HG03175 (cell line): ENCODE data around the gene CD7.

Experiments
- ATAC-seq: cut with Tn5 transposase; IDR thresholded peaks from one replicate; pipeline ENCODE4 v1.9.1; 2021; ENCODE audit warnings: mild to moderate bottlenecking, moderate library complexity; ENCODE audit not compliant: unreplicated experiment

Gene CD7

DNA sequence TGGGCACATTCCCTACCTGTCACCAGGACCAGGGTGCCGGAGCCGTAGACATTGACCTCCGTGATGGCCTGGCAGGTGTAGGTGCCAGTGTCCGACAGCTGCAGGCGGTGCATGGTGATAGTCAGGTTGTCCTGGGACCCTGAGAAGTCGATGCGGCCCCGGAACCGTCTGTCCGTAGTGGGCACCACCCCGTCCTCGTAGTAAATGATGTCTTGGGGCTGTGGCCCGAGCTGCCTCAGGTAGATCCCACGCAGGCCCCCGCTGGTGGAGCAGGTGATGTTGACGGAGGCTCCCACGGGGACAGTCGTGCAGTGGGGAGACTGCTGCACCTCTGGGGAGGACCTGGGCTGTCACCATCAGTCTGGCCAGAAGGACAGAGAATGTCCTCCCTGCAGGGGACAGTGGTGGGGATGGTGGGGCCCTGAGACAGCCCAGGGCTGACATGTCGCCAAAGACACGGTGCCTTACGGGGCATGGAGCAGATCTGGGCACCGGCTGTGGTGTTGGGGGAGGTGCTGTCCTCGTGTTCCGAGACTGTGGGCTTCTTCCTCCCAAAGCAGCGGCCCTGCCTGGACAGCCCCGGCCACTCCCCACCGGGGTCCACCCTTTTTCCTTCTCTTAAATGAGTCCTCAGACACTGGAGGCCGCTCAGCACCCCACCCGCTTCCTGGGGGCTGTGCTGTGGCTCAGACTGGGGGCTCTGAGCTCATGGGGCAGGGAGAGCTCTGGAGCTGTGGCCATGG is 586 bp downstream of the CD7 start:
- no peak for ATAC-seq

DNA sequence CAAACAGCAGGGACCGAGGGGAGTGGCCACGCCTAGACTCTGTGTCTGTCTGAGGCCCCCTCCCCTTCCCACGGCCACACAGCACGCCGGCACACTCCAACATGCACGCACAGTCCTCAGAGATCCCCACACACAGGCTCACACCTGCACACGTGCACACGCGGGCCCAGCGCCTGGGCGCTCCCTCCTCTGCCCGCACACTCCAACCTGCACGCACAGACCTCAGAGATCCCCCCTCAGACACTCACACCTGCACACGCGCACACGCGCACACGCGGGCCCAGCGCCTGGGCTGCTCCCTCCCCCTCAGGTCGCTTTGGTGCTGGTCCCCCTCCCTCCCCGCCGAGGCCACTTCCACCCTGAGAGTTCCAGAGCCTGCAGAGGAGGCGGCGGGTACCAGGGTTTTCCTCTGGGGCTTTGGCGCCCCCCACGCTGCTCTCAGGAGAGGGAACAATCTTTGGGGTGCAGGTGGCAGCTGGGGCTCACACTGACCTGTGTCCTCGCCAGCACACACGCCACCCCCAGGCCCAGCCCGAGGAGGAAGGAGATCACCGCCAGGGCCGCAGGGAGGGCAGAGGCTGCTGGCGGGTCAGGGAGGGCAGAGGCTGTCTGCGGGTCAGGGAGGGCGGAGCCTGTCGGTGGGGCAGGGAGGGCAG is 1.6 kb downstream of the CD7 start:
- ATAC-seq, result no peak

DNA sequence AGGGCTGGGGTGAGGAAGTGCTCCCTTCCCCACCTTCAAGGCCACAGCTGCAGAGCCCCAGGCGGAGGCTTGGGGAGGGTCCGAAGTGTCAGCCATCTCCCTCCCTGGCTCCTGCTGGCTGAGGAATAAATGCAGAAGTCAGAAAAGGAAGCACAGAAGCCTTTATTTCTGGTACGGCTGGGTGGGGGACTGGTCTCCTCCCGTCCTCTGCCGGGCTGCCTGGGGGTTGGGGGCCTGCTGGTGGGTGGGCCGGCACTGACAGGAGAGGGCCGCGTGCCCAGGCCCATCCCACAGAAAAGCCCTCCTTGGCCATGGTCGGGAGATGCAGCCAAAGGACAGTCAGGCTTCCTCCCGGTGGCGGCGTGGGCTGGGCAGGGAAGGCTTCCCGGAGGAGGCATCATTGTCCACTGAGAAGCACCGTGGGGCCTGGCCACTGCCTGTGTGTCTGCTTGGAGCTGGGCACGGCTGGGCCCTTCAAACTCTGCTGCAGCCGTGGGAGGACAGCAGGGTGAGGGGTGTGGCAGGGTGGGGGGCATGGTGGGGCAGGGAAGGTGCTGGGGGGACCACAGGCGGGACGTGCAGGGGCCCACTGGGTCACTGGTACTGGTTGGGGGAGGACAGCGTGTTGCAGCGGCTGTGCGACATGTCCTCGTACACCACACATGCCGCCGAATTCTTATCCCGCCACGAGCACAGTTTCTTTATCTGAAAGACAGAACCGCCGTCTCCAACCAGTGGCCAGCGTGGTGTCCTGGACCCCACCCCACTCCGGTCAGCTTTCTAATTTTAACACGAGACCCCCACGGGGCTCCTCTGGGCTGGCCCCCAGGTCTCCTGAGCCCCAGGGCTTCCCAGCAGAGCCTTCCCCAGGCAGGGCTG is 2.4 kb downstream of the CD7 start:
- ATAC-seq, result no peak

DNA sequence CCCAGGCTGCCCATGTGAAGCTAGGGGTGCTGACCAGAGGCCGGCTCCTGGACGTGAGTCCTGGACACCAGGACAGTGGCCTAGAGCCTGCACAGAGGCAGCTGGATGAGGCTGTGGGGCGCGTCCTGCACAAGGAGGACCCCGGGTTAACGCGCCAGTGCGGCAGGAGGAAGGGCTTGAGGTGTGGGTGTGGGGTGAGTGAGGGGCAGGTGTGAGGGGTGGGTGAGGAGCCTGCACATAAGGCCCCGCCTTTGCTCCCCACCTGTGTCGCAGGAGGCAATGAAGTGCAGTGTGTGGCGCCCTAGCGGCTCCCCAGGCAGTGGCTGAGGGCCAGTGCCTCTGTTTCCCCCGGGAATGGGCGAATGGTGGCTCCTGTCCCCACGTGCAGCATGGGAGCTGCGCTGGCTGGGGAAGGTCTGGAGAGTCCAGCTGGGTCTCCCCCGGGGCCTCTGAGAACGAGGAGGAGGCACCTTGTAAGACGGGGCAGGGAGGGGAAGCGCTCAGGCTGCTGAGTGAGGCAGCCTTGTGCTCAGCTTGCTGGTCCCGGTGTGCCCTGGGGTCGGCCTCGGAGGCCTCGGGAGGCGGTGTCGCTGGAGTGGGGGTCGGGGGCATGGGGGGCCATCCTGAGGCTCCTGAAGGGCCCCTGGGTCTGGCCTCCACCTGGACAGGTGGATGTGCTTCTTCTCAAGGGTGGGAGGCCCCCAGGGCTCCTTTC is 3.2 kb downstream of the CD7 start:
- no peak for ATAC-seq

DNA sequence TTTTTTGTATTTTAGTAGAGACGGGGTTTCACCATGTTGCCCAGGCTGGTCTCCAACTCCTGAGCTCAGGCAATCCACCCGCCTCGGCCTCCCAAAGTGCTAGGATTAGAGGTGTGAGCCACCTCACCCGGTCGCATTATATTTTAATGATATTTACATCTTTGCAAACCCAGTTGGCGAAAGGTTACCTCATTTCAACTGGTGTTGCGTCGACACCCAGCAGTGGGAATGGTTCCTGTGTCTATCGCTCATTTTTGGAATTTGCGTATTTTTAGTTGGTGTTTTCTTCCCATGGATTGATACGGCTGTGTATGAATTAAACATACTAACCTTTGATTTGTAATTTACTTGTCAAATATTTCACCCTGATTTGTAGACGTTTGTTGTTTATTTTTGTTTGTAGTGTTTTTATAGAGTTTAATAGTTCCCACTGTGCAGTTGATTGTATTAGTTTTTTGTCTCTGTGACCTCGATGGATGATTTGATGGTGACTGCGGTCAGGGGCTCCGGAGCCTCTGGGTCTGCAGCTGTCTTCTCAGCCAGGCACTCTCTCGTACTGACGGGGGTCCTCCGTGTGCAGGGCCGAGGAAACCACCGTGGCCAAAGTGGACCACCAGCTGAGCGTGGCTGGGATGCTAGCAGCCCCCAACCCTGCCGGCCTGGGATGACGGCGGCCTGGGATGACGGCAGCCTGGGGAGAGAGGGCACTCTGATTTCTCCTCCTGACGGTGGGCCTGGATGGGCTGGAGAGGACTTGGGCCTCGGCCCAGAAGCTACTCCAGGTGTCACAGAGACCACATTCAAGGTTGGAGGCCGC is 4.0 kb downstream of the CD7 start:
- no peak for ATAC-seq

DNA sequence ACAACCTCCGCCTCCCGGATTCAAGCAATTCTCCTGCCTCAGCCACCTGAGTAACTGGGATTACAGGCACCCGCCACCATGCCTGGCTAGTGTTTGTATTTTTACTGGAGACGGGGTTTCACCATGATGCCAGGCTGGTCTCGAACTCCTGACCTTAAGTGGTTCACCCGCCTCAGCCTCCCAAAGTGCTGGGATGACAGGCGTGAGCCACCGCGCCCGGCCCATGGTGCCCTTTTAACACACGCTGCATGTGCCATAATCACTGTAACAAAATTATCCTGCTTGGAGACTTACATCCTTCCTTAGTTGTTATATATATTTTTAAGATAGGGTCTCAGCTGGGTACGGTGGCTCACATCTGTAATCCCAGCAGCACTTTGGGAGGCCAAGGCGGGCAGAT is 5.4 kb downstream of the CD7 start:
- no peak for ATAC-seq

DNA sequence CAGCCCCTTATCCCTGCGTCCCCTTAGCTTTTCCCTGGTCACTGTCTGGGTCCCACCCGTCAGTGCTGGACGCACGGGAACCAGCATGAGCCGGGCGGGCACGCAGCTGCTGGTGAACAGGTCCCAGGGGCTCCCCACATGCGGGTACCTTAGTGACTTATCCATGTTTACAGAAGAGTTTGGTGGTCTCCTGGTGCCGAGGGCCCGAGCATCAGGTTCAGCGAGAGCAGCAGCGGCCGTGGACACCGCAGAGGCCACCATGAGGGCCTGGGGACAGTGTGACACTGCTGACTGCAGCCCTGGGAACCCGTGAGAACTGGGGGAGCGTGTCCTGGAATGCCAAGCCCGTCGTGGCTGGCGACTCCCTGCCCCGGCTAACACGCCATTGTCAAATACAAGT is 6.5 kb downstream of the CD7 start:
- no peak for ATAC-seq

DNA sequence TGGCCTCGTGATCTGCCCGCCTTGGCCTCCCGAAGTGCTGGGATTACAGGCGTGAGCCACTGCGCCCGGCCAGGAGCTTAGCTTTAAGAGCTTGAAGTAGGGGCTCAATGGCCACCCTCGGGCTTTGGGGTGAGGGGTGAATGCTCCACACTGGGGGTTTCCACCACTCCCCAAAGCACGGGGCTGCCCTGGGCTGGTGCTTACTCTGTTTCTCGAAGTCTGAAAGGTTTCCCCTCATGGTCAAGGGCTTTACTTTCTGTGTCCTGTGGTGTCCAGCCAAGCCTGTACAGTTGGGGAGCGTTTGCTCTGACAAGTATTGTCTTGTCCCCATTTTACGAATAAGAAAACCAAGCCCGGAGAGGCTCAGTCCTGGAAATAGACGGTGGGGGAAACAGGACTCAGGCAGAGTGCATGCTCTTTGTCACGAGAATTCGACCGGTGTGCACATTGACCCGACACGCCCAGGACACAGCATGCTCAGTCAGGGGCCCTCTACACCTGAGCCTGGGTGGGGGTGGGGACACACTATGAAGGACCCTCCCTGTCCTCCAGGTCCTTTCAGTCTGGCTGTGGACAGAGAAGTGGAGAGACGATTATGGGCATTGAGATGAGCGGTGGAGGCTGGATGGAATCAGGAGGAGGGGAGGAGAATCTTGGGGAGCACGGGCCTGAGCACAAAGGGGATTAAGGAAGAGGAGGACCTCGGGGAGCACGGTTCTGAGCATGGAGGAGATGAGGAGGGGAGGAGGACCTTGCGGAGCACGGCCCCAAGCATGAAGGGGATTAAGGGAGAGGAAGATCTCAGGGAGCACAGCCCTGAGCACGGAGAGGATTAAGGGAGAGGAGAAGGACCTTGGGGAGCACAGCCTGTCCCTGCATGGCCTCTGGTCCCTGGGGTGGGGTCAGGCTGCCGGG is 7.5 kb downstream of the CD7 start:
- ATAC-seq, result no peak

DNA sequence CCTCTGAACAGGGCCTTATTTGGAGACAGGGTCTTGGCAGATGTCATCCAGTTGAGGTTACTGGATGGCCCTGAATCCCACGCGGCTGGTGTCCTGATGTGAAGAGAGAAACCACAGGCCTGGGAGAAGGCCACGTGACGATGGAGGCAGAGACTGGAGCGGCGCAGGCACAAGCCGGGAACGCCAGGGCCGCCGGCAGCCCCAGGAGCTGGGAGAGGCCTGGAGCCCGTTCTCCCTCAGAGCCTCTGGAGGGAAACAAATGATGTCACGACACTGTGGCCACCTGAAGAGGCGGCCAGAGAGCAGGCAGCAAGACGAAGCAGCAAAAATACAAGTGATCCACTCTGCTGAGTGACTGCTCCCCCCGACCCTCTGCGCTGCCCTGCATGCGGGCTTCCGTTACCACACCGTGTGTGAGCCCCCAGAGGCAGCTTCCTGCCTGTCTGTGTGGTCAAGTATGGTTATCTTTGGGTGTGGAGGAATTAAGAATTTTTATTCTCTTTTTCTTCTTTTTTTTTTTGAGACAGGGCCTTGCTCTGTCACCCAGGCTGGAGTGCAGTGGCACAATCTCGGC is 11.6 kb downstream of the CD7 start:
- no peak for ATAC-seq

DNA sequence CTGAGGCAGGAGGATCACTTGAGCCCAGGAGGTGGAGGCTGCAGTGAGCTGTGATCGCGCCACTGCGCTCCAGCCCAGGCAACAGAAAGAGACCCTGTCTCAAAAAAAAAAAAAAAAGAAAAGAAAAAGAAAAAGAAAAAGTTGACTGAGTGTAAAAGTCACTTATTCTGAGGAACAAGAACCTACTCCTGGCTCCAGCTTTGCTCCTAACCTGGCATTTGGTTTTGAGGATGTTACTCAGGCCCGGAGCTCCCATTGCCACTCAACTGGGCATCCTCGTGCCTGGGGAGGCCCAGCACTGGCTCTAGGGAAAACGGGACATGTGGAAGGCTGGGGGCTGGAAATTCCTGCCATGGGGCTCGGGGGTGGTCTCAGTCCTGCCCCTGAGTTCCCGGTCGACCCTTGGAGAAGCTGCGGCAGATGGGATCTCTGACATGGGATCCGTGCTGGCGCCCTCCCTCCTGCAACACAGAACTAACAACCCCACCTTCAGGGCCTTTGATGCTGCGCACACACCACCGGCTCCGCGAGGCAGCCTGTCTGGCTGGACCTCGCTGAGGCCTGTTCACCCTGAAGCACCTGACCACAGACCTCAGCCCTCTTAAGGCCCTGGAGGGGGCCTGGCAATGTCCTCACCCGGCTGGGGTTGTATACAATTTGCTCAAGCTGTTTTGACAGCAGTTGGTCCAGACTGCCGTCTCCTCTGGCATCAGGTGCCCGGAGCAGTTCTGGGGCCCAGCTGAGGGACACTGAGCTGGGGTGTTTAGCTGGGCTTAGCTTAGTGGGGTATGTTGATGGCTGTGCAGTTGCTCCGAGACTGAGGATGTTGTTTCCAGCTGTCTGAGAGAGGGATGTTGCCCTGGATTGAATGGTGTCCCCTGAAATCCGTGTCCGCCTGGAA is 12.3 kb downstream of the CD7 start:
- ATAC-seq, result no peak

DNA sequence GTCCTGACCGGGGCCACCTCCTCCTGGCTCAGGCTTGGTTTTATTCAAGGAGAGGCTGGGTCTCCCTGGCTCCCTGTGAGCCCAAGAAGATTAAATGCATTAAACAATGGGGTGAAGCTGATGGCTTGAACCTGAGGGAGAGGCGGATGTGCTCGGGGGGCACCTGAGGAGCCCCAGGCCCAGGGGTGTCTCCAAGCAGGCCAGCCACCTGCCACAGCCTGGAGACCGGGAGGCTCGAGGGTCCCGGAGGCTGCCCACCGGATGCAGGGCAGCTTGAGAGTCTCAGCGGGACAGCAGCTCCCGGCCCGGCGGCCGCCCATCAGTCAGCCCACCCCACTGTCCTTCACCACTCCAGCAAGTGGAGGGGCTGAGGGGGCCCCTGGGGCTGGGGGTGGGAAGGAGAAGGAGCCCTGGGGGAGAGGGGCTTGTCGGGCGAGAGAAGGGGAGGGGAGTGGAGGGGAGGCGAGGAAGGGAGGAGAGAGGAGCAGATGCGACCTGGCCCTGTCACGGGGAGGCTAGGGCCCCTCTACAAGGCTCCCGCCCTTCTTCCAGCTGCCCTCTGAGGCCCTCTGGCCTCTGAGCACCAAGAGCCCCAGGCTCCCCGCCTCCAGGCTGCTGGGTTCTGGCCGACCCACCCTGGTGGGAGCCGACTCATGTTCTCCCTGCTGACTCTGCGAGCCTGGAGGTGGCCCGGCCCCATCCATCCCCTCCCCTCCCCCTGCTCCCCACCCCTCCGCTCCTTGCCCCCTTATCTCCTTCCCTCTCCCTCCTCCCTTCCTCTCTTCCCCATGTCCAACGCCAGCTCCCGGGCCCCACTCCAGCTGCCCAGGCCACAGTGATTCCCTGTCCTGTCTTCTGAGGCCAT is 13.2 kb downstream of the CD7 start:
- ATAC-seq, result no peak

DNA sequence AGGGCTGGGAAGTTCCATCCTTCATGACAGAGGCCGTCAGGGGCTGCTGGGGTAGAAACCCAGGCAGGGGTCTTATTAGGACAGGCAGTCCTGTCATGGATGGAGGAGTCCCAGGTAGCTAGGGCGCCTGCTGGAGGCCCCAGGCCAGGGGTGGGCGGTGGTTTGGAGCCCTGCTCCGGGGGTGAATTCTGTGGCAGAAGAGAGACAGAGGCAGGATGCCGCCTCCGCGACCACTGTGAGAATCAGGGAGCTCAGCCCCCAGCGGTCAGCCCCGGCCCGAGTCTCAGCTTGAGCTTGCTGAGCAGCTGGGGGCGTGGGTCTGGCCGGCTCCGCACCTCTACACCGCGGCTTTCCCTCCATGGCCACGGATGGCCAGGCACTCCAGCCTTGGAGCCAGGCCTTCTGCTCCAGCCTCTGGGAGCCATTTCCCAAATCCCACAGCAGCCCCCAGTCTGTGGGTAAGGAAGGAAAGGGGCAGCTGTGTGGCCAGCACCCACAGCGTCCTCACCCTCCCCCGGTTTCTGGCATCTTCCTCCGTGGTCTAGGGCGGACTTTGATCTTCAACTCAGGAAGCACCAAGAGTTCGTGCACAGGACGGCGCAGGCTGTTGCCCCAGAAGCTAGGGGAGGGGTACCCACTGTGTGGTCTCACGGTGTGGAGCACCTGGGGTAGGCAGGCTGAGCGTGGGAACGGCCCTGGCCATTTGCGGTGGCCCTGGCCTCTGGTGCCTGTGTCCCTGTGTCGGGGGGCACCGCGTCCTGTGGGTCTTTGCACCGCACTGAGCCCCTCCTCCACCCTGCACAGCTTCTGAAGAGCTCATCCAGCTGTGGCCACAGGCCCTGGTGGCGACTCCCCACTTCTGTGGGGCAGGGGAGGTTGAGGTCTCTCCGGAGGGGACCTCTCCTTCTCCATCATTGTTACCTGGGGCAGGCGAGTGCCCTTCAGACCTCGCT is 14.1 kb downstream of the CD7 start:
- ATAC-seq, result no peak

DNA sequence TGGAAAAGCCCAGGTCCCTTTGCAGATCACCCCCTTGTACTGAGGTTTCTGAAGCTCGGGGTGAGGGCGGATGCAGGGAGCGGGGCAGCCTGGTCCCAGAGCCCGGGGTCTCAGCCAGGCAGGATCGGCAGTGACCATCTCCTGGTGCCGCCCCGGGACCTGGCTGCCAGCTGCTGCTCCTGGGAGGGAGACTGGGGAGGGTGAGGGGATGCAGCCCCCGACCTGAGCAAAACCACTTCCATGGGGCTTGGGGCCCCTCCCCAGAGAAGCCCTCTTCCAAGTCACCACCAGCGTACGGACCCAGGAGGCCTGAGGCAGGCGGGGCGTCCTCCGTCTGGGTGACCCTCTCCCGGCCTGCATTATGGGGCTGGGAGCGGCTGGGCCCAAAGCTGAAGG is 14.8 kb downstream of the CD7 start:
- no peak for ATAC-seq

DNA sequence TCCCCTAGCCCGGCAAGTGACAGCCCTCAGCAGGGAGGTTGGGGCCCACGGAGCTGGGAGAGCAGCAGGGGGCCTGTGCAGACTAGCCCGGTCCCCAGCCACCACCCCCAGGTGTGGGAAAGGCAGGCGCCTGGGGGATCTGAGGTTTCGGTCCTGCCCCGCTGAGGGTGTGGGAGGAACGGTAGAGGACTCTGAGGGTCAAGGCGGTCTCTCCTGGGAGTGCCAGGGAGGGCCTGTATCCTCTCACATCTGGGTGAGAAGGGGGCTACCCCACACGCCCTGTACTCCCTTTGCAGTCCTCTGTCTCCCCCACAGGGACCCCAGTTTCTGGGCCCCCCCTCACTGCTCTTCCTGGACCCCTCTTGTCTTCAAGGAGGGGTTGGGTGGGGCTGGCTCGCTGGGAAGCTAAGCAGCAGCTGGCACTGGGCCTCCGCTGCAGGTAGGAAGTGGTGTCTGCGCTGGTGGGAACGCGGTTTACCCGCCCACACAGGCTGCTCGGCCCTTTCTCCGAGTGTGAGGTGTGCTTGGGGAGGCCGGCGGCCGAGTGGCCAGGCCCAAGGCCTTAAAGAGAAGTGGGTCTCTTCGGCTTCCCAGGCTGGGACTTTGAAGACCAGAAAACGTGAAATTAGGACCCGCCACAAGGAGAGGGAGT is 15.4 kb downstream of the CD7 start:
- ATAC-seq, result no peak

DNA sequence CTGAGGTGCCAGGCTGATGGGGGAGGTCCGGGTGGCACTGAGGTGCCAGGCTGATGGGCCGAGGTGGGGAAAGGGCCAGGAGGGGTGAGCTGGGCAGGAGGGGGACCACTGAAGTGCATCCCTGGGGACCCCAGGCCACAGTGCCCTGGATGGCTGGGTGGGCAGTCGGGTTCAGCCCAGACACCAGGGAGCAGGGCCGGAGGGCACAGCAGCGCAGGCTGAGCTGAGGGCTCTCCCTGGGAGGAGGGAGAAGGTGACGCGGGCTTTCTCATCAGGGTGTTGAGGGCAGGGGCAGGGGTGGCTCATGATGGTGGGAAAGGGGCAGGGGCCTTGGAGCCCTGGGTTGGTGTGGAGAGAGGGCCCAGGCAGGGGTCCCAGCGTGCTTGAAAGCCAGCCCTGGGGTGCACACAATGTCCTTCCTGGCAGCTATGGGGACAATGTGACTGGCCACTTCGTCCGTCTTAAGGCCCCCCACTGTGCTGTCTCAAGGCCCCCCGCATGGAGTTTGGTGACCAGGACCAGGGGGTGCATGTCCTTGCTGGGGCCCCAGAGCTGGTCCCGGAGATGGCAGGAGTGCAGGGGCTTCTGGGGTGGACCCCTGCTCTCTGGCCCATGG is 16.0 kb downstream of the CD7 start:
- no peak for ATAC-seq
